Panc1 (cell line): ENCODE data around the gene MRPL14.

ENCODE experiments used
- CTCF ChIP-seq: fragments of 450-650 bp; IDR thresholded peaks from 2 replicates; pipeline ENCODE4 v1.5.1; 2017; ENCODE audit warnings: mild to moderate bottlenecking
- POLR2AphosphoS5 ChIP-seq: IDR thresholded peaks from 2 replicates; pipeline ENCODE4 v1.6.1; 2012; ENCODE audit warnings: mild to moderate bottlenecking, low read depth, low read length, moderate library complexity
- REST ChIP-seq, 2 experiments: IDR thresholded peaks; 2 replicates each; pipeline ENCODE4 v1.6.1; 2011 to 2012; ENCODE audit warnings: low read depth in 2 of 2, control low read depth in 1 of 2, low read length in 1 of 2, mild to moderate bottlenecking in 1 of 2, moderate library complexity in 1 of 2; ENCODE audit not compliant: insufficient read depth in 1 of 2

- TF ChIP-seq CTCF (no peak), POLR2AphosphoS5 (no peak), REST (IDR thresholded peaks at IDR 0.05; ENCODE audit: insufficient read depth in 1 of 2, low read depth in 2 of 2, low read length in 1 of 2) (no peak)
These were observed 62.9 kb downstream of the MRPL14 start for GRCh38 chr6:44064089-44064947.
